Measurements from ENCODE around the gene DGUOK.

The DGUOK gene

DNA sequence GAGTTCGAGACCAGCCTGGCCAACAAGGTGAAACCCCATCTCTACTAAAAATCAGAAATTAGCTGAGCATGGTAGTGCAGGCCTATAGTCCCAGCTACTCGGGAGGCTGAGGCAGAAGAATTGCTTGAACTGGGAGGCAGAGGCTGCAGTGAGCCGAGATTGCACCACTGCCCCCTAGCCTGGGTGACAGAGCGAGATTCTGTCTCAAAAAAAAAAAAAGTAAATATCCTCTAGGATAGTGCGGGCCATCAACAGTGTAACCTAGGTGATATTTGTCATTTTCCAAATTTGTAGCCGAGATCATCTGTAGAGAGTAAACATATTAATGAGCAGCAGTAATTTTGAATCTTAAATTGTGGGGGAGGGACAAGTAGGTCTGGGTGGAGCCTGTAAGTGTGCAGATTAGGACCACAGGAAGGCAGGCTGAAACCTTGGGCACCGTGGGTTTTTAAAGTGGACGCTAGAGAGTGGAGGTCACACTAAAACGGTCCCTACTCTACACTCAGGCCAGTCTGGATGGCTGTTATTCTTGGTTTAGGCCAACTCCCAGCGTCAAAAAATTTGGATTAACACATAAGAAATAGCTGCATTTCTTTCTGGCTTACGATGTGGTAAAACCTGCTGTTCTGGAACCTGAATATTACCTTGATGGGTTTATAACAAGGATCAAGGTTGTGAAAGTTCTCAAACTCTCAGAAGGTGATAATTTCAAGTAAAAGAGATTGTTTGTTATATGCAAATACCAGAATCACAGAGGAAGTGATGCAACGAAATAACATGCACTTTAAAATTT is 35.3 kb downstream of the DGUOK start:
- TF ChIP-seq ZFX (IDR thresholded peaks at IDR 0.05) (no peak), CTCF (conservative IDR thresholded peaks at IDR 0.05) (no peak)
- no peak overlapping the region for H3K27ac ChIP-seq

- TF ChIP-seq ZFX (IDR thresholded peaks at IDR 0.05) (no peak), CTCF (conservative IDR thresholded peaks at IDR 0.05) (no peak)
- no peak overlapping the region for H3K27ac ChIP-seq
Measured at GRCh38 chr2:73962798-73963197, 36.1 kb downstream of the DGUOK start.

DNA sequence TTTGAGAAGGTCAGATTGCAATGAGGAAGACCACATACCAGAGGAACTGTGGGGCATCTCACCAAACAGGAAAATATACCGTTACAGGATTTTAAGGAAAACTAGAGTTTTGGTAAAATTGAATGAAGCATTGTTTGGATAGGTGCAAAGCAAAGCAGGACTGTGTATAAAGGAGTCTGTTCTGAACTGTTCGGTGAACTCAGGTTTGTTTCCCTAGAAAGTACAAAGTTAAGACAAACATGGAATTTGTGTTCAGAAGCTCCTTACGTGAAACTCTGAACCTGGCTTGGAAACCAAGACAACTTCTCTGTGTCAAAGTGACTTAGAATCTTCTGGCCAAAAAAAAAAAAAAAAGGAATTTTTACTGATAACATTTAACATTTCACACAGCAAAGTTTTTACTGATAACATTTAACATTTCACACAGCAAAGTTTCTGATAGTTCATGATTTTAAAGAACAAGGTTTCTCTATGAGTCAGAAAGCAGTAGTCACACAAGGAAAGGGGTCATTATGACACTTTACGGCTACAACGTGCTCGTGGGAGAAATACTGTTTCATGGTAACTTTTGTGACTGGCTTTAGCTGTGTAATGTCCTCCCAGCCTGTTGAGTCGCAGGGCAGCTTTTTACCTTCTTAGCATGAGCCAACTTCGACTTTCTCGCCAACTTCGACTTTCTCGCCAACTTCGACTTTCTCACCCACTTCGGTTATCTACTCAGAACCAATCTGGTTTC is 36.9 kb downstream of the DGUOK start:
- TF ChIP-seq CTCF (conservative IDR thresholded peaks at IDR 0.05) (no peak), ZFX (IDR thresholded peaks at IDR 0.05) (no peak)
- H3K27ac ChIP-seq: no peak overlapping the region

DNA sequence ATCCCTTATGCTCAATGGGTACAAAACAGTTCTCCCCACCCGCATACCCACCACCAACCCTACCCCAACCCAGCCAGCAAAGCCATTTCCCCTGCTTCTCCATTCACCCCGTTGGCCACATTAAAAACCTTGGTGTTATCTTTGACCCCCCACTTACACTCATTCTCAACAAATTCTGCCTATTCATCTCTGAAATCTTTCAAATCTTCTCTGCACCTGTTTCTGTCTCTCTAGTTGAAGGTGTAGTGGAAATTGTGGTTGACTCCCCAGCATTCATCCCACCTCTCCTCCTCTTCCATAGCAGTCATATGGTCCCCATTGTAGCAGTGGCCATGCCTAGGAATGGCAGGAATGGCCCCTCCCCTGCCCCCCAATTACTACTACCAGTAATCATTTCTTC is 37.5 kb downstream of the DGUOK start:
- TF ChIP-seq ZFX (IDR thresholded peaks at IDR 0.05) (no peak), CTCF (conservative IDR thresholded peaks at IDR 0.05) (no peak)

GRCh38 chr2:73965053-73965452 is 38.4 kb downstream of the DGUOK start:
- TF ChIP-seq ZFX (IDR thresholded peaks at IDR 0.05) (no peak), CTCF (conservative IDR thresholded peaks at IDR 0.05) (no peak)

More for the DNA sequence above, 37.5 kb downstream of the DGUOK start:
- no peak overlapping the region for H3K27ac ChIP-seq

DNA sequence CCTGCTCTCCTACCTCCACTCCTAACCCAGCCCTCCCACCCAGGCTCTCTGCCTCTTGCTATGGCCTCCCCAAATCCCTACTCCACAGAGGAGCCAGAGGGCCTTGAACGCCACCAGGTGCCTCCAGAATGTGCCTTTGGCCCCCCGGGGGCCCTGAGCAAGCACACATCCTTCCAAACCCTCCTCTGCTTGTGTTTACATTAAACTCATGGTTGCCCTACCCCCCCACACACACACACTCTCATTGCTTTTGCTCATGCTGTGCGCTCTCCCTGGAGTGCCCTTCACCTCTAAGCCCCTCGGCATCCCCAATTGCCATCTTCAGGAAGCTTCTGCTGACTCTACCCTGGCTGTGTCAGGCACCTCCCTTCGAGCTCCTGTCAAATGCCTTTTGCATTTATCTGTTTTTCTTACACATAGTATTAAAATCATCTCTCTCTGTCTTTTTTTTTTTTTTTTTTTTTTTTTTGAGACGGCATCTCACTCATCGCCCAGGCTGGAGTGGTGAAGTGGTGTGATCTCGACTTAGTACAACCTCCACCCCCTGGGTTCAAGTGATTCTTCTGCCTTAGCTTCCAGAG is 41.8 kb downstream of the DGUOK start:
- TF ChIP-seq ZFX (IDR thresholded peaks at IDR 0.05) (no peak), CTCF (conservative IDR thresholded peaks at IDR 0.05) (no peak)

More at GRCh38 chr2:73965053-73965452, 38.4 kb downstream of the DGUOK start:
- no peak overlapping the region for H3K27ac ChIP-seq

GRCh38 chr2:73969356-73969755 is 42.7 kb downstream of the DGUOK start:
- no peak overlapping the region for H3K27ac ChIP-seq
- TF ChIP-seq CTCF (conservative IDR thresholded peaks at IDR 0.05) (no peak), ZFX (IDR thresholded peaks at IDR 0.05) (no peak)

More for the DNA sequence above, 41.8 kb downstream of the DGUOK start:
- no peak overlapping the region for H3K27ac ChIP-seq
